CD4-positive, alpha-beta T cell treated with Interleukin-2 at 100 ng/mL for 4 hours (primary cell): ENCODE data around the gene ABCC11.

Experiments
- DNase-seq: peaks from one replicate; pipeline ENCODE4 v3.0.0-alpha.2; 2020; ENCODE audit warnings: low spot score

The ABCC11 gene

GRCh38 chr16:48129926-48130325 is 117.4 kb downstream of the ABCC11 start:
- DNase-seq = no peak

GRCh38 chr16:48128769-48129168 is 118.6 kb downstream of the ABCC11 start:
- no peak for DNase-seq

GRCh38 chr16:48126801-48127644 is 120.3 kb downstream of the ABCC11 start:
- DNase-seq = no peak

- no peak for DNase-seq
Measured at GRCh38 chr16:48125888-48126287, 121.5 kb downstream of the ABCC11 start.

GRCh38 chr16:48124266-48124665 is 123.1 kb downstream of the ABCC11 start:
- DNase-seq = no peak

- DNase-seq = no peak
Measured at GRCh38 chr16:48123104-48123788, 124.1 kb downstream of the ABCC11 start.

- no peak for DNase-seq
Measured at GRCh38 chr16:48121276-48121675, 126.1 kb downstream of the ABCC11 start.

- no peak for DNase-seq
Measured at GRCh38 chr16:48118841-48119240, 128.5 kb downstream of the ABCC11 start.

GRCh38 chr16:48117217-48118105 is 129.9 kb downstream of the ABCC11 start:
- DNase-seq = peak; percentile 31
